NCI-H128 (cell line): Measurements from ENCODE around the gene NT5C1B.
"Not testable (repeated sequence)": the region's sequence is repeated elsewhere in the genome, so short reads cannot be mapped to it uniquely, and the experiment has no call there.

Experiments
- DNase-seq: peaks from one replicate; lab custom pipeline; 2025; ENCODE audit not compliant: unreplicated experiment; lab: John Stamatoyannopoulos, UW

Gene NT5C1B

GRCh38 chr2:18589354-18589753, at the start of gene NT5C1B:
Gene NT5C1B, minus strand, starts transcription at chr2:18589569. Its CDS starts 101 bp downstream, at chr2:18589468.
- DNase-seq: no peak

GRCh38 chr2:18637196-18637595, 47.8 kb upstream of the NT5C1B start:
- DNase-seq: no peak

- DNase-seq: not testable (repeated sequence)
Observed at GRCh38 chr2:18632699-18633098, 43.3 kb upstream of the NT5C1B start.

GRCh38 chr2:18630941-18631340, 41.6 kb upstream of the NT5C1B start:
- no peak for DNase-seq

- DNase-seq: no peak
Observed at GRCh38 chr2:18630541-18630940, 41.2 kb upstream of the NT5C1B start.

- no peak for DNase-seq
Observed at GRCh38 chr2:18630101-18630500, 40.7 kb upstream of the NT5C1B start.

- DNase-seq: no peak
Observed at GRCh38 chr2:18626958-18627650, 37.7 kb upstream of the NT5C1B start.

- DNase-seq: no peak
Observed at GRCh38 chr2:18626256-18626668, 36.9 kb upstream of the NT5C1B start.

- DNase-seq: no peak
Observed at GRCh38 chr2:18625563-18625962, 36.2 kb upstream of the NT5C1B start.

- no peak for DNase-seq
Observed at GRCh38 chr2:18623782-18624181, 34.4 kb upstream of the NT5C1B start.

GRCh38 chr2:18620867-18621632, 31.7 kb upstream of the NT5C1B start:
- no peak for DNase-seq

GRCh38 chr2:18619091-18619490, 29.7 kb upstream of the NT5C1B start:
- no peak for DNase-seq

- DNase-seq: no peak
Observed at GRCh38 chr2:18614041-18614440, 24.7 kb upstream of the NT5C1B start.

- no peak for DNase-seq
Observed at GRCh38 chr2:18612133-18612532, 22.8 kb upstream of the NT5C1B start.

GRCh38 chr2:18611604-18612003, 22.2 kb upstream of the NT5C1B start:
- DNase-seq: no peak

- no peak for DNase-seq
Observed at GRCh38 chr2:18611184-18611583, 21.8 kb upstream of the NT5C1B start.

GRCh38 chr2:18610651-18611050, 21.3 kb upstream of the NT5C1B start:
- DNase-seq: no peak

GRCh38 chr2:18610090-18610489, 20.7 kb upstream of the NT5C1B start:
- DNase-seq: no peak

- no peak for DNase-seq
Observed at GRCh38 chr2:18605115-18605514, 15.7 kb upstream of the NT5C1B start.

GRCh38 chr2:18604531-18604885, 15.1 kb upstream of the NT5C1B start:
- DNase-seq: no peak

- DNase-seq: no peak
Observed at GRCh38 chr2:18603854-18604530, 14.6 kb upstream of the NT5C1B start.

GRCh38 chr2:18602298-18602697, 12.9 kb upstream of the NT5C1B start:
- DNase-seq: no peak
